Hypothalamus (tissue), 51 donors: Measurements from ENCODE around the gene GPHA2.

Source experiments
- DNase-seq, 51 donors: peaks; one replicate each; lab custom pipeline; 2025; lab: John Stamatoyannopoulos, UW

GPHA2 gene

DNA sequence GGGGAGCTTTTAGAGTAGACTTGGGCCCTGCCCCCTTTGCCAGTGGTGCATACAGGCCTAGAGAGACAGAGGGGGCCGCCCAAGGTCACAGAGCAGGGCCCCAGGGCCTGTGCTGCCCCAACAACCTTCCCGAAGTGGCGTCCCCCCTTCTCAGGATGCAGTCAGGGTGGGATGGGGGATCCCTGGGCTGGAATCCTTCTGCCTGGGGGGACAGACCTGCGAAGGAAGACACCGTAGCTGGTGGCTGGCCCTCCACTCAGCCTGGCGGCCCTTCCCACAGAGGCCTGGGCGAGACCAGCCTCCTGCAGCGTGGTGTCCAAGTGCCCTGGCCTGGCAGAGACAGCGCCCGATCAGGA lies 42.9 kb downstream of the GPHA2 start:
- DNase-seq = no peak

DNA sequence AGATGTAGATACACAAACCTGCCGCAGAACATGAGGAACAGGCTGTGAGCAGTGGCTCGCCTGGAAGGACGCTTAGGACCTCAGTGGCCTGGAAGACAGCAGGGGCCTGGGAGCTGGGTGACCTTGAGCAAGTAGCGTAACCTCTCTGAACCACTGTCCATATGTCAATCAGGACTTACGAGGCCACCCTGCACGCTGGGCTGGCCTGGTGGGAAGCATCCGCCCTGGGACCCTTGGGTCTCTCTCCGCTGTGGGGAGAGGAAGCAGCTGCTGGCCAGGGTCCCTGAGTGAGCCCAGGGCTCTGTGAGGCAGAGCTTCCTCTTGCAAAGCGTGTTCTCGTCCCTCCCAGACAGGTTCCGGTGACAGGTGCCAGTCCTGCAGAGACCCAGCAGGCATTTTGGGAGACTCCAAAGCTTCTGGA lies 43.3 kb downstream of the GPHA2 start:
- DNase-seq = no peak

DNA sequence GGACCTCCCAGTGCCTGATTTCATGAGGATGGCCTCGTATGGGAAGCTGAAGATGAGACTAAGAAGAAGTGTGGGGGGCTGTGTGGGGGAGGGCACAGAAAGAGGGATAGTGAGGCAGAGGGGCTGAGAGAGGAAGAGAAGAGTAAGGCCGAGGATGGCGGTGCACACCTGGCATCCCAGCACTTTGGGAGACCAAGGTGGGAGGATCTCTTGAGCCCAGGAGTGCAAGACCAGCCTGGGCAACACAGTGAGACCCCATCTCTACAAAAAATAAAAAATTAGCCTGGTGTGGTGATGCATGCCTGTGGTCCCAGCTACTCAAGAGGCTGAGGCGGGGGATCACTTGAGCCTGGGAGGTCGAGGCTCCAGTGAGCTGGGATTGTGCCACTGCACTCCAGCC lies 43.8 kb downstream of the GPHA2 start:
- DNase-seq = no peak

DNA sequence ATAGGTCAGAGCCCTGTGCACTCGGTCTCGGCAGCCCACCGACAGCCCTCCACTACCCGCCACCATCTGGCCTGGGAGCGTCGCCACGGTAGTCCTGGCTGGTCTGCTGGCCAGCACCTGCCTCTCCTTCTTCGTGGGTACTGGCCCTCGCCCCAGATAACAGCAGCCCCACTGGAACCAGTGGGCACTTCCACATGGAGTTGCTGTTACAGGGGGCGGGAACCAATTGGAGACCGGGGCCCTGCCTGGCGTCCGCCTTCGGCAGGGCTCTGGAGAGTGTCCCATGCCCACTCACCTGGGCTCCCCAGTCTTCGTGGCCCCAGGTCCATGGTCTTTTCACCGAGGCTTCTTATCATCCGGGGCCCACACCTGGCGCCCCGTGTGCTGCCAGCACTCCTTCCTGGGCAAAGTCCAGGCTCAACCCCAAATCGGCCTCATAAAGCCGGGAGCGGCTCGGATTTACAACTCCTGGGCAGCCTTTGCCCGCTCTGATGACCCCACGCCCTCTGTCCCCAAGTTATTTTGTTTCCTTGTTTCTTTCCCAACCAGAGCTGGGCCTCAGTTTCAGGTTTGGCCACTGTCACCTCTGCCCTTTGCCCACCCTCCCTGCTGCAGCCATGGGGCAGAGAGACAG lies 44.4 kb downstream of the GPHA2 start:
- DNase-seq = no peak

DNA sequence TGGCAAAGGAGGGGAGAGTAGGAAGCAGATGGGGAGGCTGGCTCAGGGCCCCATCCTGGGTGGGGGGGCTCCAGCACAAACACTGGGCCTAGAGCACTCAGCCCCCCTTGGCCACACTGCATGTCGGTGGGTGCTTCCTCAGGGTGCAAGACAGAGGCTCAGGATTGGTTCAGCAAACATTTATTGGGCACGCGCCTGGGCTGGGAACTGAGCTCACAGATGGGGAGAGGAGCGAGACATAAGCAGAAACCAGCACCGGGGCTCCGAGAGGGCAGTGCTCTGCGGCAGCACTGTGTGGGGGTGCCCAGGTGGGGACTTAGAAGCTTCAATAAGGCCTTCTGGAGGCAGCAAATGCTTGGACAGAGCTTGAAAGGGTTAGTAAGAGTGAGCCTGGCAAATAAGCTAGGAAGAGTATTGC lies 45.2 kb downstream of the GPHA2 start:
- no peak for DNase-seq

DNA sequence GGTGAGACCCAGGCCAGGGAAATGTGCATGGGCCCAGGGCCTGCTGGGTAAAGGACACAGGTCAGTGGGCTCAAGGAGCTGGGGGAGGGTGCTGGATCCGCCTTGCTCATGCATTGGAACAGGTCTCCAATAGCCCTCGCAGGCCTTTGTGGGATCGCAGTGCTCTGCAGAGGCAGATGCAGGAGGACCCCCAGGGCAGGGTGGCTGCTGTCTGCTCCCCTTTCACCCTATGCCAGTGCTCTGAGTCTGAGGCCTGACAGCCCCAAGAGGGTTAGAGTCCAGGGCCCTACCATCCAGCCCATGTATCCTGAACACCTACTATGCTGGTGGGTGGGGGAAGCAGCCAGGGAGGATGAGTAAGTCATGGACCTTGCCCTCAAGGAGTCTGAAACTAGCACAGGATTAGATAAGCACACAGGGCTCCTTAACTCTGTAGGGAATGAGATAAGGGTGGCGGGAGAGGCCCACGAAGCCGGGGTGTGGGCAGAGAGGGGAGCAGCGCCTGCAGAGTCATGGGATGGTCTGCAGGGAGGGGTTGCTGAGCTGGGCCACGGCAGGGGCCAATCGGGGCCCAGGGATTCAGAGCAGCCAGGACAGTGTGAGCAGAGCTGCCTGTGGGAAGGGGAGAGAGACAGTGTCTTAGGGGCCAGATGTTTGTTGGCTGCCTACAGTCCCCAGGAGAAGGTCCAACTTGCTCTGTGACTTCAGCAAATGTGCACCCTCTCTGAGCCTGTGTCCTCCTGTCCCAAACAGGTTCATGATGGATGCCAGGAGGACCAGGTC lies 46.8 kb downstream of the GPHA2 start:
- DNase-seq = no peak

DNA sequence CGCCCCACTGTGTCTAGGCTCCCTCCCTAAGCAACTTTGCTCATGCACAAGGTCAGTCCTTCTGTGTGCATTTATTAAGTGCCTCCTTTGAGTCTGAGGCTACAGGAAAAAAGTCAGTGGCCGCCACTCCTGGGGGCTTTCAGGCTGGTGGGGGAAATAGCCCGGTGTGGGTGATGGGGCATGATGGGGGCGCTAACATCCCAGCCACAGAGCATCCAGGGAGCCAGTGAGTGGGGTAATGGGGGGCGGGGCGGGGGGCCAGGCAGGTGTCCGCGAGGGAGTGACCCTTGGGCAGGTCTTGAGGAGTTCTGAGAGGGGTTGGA lies 47.3 kb downstream of the GPHA2 start:
- DNase-seq = no peak

DNA sequence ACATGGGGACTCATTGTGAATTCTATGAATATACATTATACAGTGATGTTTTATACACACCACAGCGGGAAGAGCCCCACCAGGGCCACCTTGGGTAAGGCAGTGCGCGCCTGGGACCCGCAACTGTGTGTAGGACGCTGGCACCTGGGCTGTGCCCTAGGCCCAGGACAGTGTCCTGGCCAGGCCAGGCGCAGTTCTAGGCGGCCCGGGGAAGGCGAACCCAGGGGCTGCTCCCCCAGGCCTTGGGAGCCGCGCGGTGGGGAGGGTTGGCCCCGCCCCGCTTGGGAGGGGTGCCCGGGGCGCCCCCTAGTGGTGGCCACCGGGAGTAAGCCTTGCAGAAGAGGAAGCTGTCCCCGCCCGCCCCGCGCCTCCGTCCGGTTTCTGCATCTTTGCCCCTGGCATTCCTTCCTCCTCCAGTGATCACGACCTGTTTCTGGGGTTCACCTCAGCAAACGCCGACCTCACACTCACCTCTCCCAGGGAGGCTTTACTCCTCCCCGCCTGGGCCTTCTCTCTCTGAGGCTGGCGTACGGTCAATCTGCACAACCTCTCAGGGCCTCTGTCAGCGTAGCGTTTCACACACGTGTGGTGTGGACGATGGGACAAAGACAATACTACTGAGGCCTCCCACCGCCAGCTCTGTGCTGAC lies 47.8 kb downstream of the GPHA2 start:
- DNase-seq = peak in 45 of 51 donors; percentile 23 to 87 (median 63)

DNA sequence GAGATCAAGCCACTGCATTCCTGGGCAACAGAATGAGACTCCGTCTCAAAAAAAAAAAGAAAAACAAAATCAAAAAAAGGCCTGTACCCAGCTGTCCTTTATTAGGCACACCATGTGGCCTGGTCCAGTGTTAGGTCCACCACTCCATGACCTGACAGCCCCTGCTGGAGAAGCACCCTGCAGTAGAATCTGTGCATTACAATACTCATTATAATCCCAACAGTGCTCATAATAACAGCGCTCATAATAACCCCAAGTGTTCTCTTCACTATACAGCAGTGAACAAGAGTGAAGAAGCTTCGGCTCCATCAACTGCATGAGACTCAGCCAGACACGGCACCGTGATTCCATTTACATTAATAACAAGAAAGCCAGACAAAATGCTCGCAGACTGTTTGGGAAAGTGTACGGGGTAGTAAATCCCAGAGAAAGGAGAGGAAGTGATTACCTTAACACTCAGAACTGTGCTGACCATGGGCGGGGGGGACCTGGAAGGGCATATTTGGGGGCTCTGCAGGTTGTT lies 48.4 kb downstream of the GPHA2 start:
- no peak for DNase-seq

DNA sequence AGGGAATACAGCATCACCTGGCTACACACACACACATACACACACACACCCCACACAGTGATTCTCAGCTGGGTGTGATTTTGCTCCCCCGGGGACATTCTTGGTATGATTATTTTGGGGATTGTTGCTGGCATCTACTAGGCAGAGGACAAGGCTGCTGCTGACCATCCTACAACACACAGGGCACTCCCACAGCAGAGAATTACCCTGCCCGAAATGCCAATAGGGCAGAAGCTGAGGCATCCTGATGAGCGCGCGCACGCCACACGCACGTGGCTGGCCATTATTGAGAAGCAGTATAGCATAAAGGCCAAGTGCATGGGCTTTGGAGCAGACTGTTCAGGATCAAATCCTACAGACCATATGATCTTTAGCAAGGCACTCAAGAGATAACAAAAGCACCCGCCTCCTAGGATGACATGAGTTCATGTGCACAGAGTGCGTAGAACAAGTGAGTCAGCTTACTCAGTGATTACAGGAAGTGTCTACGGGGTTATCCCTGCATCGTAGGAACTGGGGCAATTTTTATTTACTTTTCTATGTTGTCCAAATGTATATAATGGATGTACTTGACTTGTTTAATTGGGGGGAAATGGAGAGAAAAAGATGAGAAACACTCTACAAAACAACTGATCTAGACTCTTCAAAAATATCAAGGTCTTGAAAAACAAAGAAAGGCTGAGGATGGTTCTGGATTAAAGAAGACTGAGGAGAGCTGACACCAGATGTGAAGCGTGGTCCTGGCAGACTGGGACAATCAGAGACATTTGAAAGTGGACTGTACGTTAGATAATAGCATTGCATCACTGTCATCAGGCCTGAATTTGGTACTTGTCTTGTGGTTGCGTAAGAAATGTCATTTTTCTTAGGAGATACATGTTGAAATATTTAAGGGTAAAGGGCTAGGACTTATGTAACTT lies 50.1 kb downstream of the GPHA2 start:
- DNase-seq = no peak
